ENCODE data around the gene TRPM2.
"Not testable (repeated sequence)": the region's sequence is repeated elsewhere in the genome, so short reads cannot be mapped to it uniquely, and the experiment has no call there.

Gene TRPM2

GRCh38 chr21:44354775-44355771, 1.7 kb downstream of the TRPM2 start:
- no peak for DNase-seq (ENCODE audit: low spot score)

DNA sequence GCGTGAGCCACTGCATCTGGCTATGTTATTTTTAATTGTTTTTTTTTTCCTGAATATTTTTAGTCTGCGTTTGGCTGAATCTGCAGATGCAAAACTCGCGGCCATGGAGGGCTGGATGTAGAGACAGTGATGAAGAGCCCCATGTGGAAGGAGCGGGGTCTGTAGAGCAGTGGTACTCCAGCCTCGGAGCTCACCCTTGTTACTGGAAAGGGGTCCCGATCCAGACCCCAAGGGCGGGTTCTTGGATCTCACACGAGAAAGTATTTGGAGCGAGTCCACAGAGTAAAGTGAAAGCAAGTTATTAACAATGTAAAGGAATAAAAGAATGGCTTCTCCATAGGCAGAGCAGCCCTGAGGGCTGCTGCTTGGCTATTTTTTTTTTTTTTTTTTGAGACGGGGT, 2.7 kb downstream of the TRPM2 start:
- no peak for DNase-seq (ENCODE audit: low spot score)

DNA sequence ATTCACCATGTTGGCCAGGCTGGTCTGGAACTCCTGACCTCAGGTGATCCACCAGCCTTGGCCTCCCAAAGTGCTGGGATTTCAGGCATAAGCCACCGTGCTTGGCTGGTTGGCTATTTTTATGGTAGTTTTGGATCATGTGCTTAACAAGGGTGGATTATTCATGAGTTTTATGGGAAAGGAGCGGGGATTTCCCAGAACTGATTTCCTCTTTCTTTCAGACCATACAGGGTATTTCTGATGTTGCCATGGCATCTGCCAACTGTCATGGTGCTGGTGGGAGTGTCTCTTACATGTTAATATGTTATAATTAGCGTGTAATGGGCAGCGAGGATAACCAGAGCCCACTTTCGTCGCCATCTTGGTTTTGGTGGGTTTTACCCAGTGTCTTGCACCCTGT, 3.2 kb downstream of the TRPM2 start:
- no peak for DNase-seq (ENCODE audit: low spot score)

GRCh38 chr21:44357064-44357837, 3.8 kb downstream of the TRPM2 start:
- DNase-seq (ENCODE audit: low spot score), result no peak

- DNase-seq (ENCODE audit: low spot score), result no peak
Measured at GRCh38 chr21:44359396-44359795, 6.0 kb downstream of the TRPM2 start.

DNA sequence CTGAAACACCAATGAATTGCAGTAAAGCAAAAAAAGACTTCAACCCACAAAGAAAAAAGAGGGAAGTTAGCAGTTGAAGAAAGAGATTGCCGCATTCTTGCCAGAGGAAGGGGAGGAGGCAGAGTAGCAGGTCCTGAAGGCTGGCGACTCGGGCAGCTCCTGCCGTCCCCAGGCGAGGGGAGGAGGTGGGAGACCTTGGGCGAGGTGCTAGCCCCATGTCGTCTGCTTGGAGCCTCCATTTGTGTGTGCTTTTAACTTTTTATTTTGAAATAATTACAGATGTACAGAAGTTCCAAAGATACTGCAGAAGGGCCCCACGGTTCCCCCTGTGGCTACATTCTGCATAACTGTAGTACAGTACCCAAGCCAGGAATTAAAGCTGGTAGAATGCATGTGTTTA, 6.7 kb downstream of the TRPM2 start:
- DNase-seq (ENCODE audit: low spot score), result no peak

DNA sequence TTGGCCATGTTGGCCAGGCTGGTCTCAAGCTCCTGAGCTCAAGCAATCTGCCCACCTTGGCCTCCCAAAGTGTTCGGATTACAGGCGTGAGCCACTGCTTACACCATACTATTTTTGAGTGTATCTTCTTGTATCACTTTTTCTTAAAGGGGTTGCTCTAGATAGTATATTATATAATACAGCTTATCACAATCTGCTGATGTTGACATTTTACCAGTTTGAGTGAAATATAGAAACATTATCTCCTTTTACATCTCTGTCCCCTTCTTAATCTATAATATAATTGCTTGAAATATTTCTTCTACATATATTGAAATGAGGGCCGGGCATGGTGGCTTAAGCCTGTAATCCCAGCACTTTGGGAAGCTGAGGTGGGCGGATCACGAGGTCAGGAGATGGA, 8.5 kb downstream of the TRPM2 start:
- DNase-seq (ENCODE audit: low spot score), result not testable (repeated sequence)

GRCh38 chr21:44363278-44363677, 9.9 kb downstream of the TRPM2 start:
- no peak for DNase-seq (ENCODE audit: low spot score)

GRCh38 chr21:44364151-44365053, 11.0 kb downstream of the TRPM2 start:
- DNase-seq (ENCODE audit: low spot score), result no peak

DNA sequence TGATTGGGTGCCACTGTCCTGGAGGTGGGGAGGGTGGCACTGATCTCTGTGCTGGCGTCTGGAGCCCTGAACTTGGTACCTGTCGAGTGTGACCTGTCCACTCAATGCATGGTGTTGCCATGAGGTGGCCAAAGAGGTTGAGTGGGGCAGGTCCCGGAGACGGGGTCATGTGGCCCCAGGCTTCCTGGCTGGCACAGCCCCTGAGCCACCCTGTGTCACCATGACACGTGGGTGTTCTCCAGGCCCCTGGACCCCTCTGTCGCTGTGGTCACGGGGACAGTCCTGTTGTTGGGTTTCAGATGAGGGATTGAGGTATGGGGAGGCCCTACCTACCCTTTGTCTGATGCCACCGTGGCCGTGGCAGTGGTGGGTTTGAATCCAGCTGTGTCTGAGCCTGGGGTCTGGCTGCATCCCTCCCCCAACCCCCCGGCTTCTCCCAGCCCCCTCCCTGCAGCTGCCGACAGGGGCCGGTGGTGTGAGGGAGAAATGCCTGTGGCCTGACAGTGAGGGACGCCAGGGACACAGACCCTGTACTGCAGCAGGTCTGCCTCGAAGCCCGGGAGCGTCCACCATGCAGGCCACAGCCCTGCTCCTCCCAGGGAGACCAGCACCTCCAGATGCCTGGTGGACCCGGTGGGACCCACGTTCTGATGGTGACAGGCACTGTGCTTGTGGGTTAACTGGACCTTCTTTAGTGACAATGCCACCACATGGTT, 12.0 kb downstream of the TRPM2 start:
- no peak for DNase-seq (ENCODE audit: low spot score)

DNA sequence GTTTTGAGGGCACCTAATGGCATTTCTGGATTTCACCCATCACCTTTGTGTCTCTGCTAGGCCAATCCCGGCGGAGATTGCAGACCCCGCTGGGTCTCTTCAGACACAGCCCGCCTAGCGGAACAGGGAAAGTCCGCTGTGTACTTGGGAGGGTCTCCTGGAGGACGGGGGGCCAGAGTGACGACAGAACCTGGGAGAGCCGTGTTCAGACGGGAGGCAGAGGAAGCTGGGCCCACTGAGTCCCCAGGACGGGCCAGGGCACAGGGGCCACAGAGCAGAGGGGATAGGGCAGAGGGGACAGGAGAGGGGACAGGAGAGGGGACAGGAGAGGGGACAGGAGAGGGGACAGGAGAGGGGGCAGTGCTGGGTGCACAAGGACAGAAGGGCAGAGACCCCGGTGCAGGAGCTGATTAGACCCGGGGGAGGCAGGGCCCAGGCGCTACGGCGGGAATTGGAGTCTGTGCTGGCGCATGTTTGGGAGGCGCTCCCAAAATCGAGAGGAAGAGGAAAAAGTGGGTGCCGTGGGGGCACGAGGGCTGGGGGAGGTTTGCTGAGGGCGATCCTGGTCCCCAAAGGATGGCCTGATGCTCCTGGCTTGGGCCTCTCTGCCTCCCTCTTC, 12.7 kb downstream of the TRPM2 start:
- no peak for DNase-seq (ENCODE audit: low spot score)

- no peak for DNase-seq (ENCODE audit: low spot score)
Measured at GRCh38 chr21:44366586-44367211, 13.3 kb downstream of the TRPM2 start.

GRCh38 chr21:44368711-44369446, 15.5 kb downstream of the TRPM2 start:
- no peak for DNase-seq (ENCODE audit: low spot score)

- no peak for DNase-seq (ENCODE audit: low spot score)
Measured at GRCh38 chr21:44370027-44370735, 16.8 kb downstream of the TRPM2 start.

DNA sequence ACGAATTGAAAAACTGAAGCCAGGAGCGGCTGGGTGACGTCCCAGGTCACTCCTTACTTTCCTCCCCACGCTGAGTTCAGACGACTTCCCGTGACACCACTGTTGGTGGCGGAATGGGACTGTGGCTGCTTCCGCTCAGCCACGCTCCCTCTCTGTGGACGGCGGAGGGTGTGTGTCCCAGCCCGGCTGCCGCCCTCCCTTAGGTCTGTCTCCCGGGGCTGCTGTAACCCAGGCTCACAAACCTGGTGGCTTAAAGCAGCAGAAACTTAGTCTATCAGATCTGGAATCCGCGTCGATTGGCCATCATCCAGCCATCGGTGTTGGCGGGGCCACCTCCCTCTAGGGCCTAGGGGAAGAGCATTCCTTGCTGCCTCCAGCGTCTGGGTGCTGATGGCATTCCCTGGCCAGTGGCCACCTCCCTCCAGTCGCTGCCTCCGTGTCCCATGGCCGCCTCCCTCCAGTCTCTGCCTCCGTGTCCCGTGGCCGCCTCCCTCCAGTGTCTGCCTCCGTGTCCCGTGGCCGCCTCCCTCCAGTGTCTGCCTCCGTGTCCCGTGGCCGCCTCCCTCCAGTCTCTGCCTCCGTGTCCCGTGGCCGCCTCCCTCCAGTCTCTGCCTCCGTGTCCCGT, 17.5 kb downstream of the TRPM2 start:
- DNase-seq (ENCODE audit: low spot score), result no peak

- no peak for DNase-seq (ENCODE audit: low spot score)
Measured at GRCh38 chr21:44371596-44371995, 18.2 kb downstream of the TRPM2 start.

DNA sequence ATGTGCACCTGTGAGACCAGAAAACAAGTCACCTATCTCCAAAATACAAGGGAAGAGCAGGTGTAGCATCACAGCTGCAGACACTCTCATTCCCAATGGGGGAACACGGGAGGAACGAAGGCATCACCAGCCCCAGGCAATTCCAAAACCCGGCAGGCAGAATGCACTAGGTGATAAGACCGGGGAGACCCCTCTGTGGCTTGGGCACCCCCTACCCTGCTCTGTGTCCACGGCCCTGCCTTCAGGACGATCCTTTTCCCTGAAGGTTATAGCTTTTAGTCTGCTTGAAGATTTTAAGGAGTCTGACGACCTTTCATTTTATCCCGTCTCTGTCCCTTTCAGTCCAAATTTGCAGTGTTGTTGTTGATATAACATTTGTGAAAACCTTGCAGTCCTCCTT, 19.2 kb downstream of the TRPM2 start:
- no peak for DNase-seq (ENCODE audit: low spot score)

GRCh38 chr21:44374601-44375280, 21.3 kb downstream of the TRPM2 start:
- DNase-seq (ENCODE audit: low spot score), result no peak
